ENCODE results near the gene MXI1.
A peak's percentile ranks its signal among the peaks of the same experiment; 100 is the strongest.

Gene MXI1

GRCh38 chr10:110278562-110279406 lies 71.4 kb downstream of the MXI1 start:
- DNase-seq: no peak

- peak; percentile 74 for DNase-seq
These were observed 72.1 kb downstream of the MXI1 start for GRCh38 chr10:110279407-110279986.

DNA sequence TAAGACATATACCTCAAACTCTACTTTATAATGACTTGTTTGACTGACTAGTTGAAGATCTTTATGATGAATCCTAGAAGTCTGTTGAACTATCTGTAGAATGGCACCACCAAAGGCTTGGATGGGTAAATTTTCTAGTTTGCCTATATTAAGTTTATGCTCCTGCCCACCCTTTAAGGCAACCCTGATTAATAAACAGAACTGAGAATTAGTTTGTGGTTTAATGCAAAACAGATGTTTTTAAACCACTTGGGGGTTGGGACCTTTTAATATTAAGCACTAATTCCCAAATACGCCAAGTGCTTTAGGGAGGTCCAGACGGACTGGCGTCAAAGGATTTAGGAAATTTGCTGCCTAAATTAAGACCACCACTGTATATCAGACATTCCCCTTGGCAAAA lies 76.9 kb downstream of the MXI1 start:
- DNase-seq: peak; percentile 49

DNA sequence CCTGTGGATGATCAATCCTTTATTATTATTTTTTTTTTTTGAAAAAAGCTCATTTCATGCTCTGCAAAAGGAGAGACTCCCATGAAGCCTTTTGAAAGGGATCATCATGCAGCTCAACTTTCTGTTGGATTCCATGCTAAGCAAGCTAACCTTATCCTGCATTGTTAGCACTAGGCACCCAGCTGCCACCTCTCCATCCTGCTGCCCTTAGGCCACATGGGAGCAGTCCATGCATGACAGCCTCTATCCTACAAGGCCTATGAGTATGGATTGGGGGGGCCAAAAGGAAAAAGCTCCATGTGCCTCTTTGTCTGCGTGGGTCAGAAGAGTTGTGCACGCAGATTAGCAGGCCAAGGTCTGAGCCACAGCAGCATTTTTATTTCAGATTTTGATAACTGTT lies 78.1 kb downstream of the MXI1 start:
- peak; percentile 55 for DNase-seq

GRCh38 chr10:110286841-110287240 lies 79.4 kb downstream of the MXI1 start:
- no peak for DNase-seq

DNA sequence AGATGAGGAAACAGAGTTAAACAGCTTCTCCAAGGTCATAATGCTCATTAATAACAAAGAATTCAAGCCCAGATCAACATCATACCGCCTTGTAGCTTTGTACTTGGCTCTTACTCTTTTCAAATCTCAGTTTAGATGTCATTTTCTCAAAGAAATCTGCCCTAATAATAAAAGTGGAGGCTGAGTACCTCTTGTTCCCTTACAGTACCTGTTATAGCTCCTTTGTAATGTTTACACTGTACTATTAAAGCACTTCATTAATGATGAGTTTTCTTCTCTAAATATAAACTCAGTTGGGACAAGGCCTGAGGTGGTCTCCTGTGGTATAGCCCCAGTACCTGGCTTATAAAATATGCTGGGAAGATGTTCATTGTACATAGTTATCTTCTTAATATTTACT lies 89.6 kb downstream of the MXI1 start:
- no peak for DNase-seq

DNA sequence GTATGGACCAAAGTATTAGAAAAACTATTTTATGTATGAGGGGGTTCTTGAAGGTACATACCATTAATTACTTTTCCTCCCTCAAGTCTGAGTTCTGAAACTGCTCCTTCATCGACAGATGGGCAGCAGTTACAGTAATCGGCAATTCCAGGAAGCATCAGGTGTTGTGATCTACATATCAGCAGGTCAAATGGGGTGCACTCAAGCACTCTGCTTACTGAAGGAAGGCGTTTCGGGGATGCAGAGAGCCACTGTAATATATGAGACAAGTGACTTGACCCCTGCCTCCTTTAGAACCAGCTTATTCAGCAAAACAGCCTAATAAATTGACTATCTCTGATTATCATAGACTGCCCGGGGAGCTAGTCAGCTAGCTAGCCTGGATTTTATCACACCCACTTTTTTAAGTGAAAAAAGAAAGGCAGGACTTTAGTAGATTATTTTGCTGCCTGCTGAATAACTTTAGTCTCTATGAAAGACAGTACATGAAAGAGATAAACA lies 93.1 kb downstream of the MXI1 start:
- DNase-seq: peak; percentile 24

GRCh38 chr10:110303681-110304080 lies 96.3 kb downstream of the MXI1 start:
- DNase-seq: no peak

- DNase-seq: peak; percentile 48
These were observed 97.0 kb downstream of the MXI1 start for GRCh38 chr10:110304394-110304779.

DNA sequence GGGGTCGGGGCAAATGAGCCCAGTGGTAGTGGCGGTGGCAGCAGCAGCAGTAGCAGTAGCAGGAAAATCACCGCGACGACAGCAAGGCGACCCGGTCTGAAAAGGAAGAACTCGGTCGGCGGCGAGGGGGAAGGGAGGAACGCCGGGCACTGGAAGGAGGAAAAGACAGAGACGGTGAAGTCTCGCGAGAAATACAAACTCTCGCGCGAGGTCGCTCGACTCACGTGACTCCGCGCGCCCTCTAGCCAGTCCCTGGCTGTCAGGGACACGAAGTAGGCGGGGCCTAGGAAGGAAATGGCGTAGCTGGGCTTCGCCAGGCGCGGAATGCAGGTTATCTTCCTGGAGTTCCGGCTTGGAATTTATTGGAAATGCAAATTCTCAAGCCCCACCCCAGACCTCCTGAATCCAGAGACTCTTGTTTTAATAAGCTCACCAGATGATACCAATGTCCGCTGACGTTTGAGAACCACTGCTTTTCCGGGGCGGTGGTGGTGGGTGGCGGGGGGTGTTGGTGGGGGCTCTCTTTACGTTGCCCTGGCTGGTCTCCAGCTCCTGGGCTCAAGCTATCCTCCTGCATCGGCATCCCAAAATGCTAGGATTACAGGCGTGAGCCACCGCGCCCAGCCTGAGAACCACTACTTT lies 97.5 kb downstream of the MXI1 start, which contains the start of gene SMNDC1:
SMNDC1 (minus strand) TSS at position 141 of the 642 bp plus-strand sequence. CDS start 1,333 bp downstream, outside the sequence.
- DNase-seq: peak; percentile 99

GRCh38 chr10:110305767-110306451 lies 98.5 kb downstream of the MXI1 start:
- peak; percentile 77 for DNase-seq

DNA sequence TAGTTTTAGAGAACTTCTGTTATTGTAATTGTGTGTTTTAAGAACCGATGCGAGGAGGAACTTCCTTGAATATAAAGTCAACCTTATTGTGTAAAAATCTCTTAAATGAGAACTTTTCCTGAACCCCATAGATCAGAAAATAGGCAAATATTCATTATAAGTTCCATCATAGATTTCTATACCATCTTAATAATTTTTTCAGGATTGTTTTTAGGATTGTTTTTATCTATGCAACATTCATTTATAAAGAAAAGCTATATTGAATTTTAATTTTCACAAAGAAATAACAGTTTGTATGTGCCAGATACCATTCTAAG lies 99.0 kb downstream of the MXI1 start:
- DNase-seq: no peak

- DNase-seq: no peak
These were observed 100.4 kb downstream of the MXI1 start for GRCh38 chr10:110307805-110308204.

GRCh38 chr10:110310741-110311140 lies 103.3 kb downstream of the MXI1 start:
- DNase-seq: peak; percentile 84

DNA sequence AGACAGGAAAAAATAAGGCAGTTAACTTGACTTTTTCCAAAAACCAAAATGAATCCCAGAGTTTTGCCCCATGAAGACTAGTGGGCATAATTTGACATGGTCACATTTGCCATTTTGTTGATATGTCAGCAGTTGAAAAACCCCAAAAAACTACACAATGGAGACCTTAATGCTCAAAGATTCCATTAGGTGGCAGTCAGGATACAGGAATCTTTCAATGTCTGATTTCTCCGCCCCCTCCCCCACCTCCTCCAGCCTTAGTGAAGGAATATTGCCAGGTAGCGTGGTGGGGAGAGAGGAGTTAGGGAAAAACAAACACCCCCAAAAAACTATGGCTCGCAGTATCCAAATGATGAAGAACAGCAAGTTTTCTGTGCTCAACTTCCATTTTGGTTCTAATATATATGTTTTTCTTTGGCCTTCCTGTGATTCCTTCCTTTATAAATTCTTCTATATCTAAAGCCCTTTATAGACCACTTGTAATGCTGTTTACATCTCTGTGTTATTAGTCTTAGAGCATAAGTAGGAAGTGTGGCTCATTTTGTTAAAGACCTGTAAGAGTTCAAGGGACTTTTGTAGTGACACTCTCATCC lies 104.0 kb downstream of the MXI1 start:
- peak; percentile 83 for DNase-seq

GRCh38 chr10:110312206-110312605 lies 104.8 kb downstream of the MXI1 start:
- no peak for DNase-seq

GRCh38 chr10:110313674-110314073 lies 106.3 kb downstream of the MXI1 start:
- no peak for DNase-seq

GRCh38 chr10:110317866-110318850 lies 110.8 kb downstream of the MXI1 start:
- no peak for DNase-seq

DNA sequence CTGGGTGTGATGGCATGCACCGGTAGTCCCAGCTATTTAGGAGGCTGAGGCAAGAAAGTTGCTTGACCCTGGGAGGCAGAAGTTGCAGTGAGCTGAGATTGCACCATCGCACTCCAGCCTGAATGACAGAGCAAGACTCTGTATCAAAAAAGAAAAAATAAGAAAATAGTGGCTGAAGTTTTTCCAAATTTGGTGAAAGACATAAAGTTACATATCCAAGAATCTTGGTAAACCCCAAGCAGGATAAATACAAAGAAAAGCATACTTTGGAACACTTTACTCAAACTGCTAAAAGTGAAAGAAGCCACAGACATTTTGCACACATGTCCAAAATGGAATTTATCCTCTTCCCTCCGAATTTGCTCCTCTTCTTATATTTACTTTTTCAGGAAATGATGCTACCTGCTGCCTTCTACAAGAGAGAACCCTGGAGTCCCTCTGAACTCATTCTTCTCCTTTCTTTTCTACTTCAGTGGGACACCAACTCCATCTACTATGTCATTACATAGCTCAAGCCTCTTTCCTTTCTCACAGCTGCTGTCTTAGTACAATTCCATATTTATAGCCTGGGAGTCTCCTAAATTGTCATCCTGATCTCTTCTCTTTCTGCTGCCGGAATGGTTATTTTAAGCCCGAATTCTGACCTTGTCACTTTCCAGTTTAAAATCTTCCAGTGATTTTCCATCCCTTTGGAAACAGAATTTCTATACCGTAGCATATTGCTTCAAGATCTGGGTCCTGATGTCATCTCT lies 114.6 kb downstream of the MXI1 start:
- no peak for DNase-seq

GRCh38 chr10:110323503-110323902 lies 116.1 kb downstream of the MXI1 start:
- no peak for DNase-seq
